ENCODE results near the gene CISD2. TPM values are rescaled to one million over a fixed set of nuclear protein-coding genes. Genes with fewer than 3 reads are reported as not detected.
"Not testable (repeated sequence)": the region's sequence is repeated elsewhere in the genome, so short reads cannot be mapped to it uniquely, and the experiment has no call there.

Gene CISD2
- total RNA-seq, 1 donor, result 11.0 TPM

GRCh38 chr4:102901804-102902203, 33.0 kb downstream of the CISD2 start:
- no peak for DNase-seq (ENCODE audit: low read depth in 2 of 3, low spot score in 2 of 3)

- DNase-seq (ENCODE audit: low read depth in 2 of 3, low spot score in 2 of 3), result no peak
Measured at GRCh38 chr4:102918859-102919258, 50.1 kb downstream of the CISD2 start.

GRCh38 chr4:102919697-102920096, 50.9 kb downstream of the CISD2 start:
- DNase-seq (ENCODE audit: low read depth in 2 of 3, low spot score in 2 of 3), result not testable (repeated sequence)

DNA sequence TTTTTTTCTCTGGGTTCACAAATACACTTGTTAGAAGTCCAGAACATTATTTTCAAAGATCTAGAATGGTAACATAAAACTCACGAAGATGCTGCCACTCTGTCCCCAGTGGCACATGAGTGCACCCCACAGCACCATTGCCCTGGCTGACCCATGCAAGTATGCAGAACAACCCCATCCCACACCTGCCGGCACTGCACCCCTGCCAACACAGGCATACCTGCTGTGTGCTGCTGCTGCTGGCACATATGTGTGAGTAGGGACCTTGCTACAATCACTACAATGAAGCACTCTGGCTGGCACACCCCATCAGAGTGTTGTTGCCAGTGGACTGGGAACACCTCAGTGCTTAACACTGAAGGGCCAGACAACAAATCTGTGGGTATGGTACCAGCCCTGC, 66.9 kb downstream of the CISD2 start:
- no peak for DNase-seq (ENCODE audit: low read depth in 2 of 3, low spot score in 2 of 3)

GRCh38 chr4:102938063-102938462, 69.3 kb downstream of the CISD2 start:
- DNase-seq (ENCODE audit: low read depth in 2 of 3, low spot score in 2 of 3), result not testable (repeated sequence)

Small RNAs within 50 kb of the gene (small RNA-seq; reads per million reads assigned to genes)
- gene RNU7-151P, result not detected

Other genes with a start within 250 kb of the CISD2 start
- gene MANBA, start 108.0 kb upstream of the CISD2 start, total RNA-seq, result 74.6 TPM
- gene UBE2D3, start 41.4 kb upstream of the CISD2 start, total RNA-seq, result 309 TPM
- 0.81 TPM for gene SLC9B1, start 150.7 kb downstream of the CISD2 start, total RNA-seq
- gene SLC9B2, start 207.8 kb downstream of the CISD2 start, total RNA-seq, result 22.6 TPM
- gene BDH2, start 230.8 kb downstream of the CISD2 start, total RNA-seq, result 19.9 TPM

Data from hematopoietic multipotent progenitor cell (in vitro differentiated cells).